H1 (cell line): ENCODE results near the gene ZNF839. TPM values are rescaled to one million over a fixed set of nuclear protein-coding genes. Genes with fewer than 3 reads are reported as not detected.

Source experiments
- CTCF ChIA-PET: fragments of 300-600 bp; sonication (Branson Sonifier 250); formaldehyde crosslinking; loops from one replicate; lab custom pipeline; 2021; ENCODE audit not compliant: partially characterized antibody; lab: Charles Lee
- POLR2A ChIA-PET: fragments of 300-600 bp; sonication (Branson Sonifier 250); formaldehyde crosslinking; loops from one replicate; lab custom pipeline; 2021; ENCODE audit warnings: inconsistent platforms; ENCODE audit not compliant: partially characterized antibody; lab: Charles Lee
- DNase-seq, 2 experiments: peaks; one replicate each; pipeline versions ENCODE4 v3.0.0 to v3.0.0-alpha.2; 2010 to 2022; ENCODE audit warnings: low spot score in 2 of 2, low read depth in 1 of 2, mixed read lengths in 1 of 2
- FAIRE-seq: peaks from 2 replicates; lab custom pipeline; 2011; peaks lifted over from hg19 to GRCh38; lab: Jason Lieb, UNC
- H2AFZ ChIP-seq: 2 replicates; pipeline ENCODE4 v1.8.1; 2012; ENCODE audit warnings: low read length, inconsistent platforms
- H2AK5ac ChIP-seq: 2 replicates; pipeline ENCODE4 v1.6.1; 2013; ENCODE audit warnings: low read depth, low read length
- H2BK120ac ChIP-seq: replicated peaks from 2 replicates; pipeline ENCODE3; 2013; ENCODE audit warnings: low read depth, low read length, inconsistent platforms
- H2BK12ac ChIP-seq: 2 replicates; pipeline ENCODE4 v1.6.1; 2013; ENCODE audit warnings: low read depth, low read length
- H2BK15ac ChIP-seq: 2 replicates; pipeline ENCODE4 v1.6.1; 2013; ENCODE audit warnings: low read length
- H2BK20ac ChIP-seq: 2 replicates; pipeline ENCODE4 v1.6.1; 2013; ENCODE audit warnings: low read length
- H2BK5ac ChIP-seq: 2 replicates; pipeline ENCODE4 v1.6.1; 2013; ENCODE audit warnings: low read depth, low read length
- H3K14ac ChIP-seq: 2 replicates; pipeline ENCODE4 v1.6.1; 2013; ENCODE audit warnings: inconsistent platforms; ENCODE audit not compliant: insufficient read length
- H3K18ac ChIP-seq: 2 replicates; pipeline ENCODE4 v1.6.1; 2013; ENCODE audit warnings: low read length; ENCODE audit errors: extremely low read depth
- H3K23ac ChIP-seq: 2 replicates; pipeline ENCODE4 v1.6.1; 2013; ENCODE audit warnings: inconsistent platforms; ENCODE audit not compliant: insufficient read length
- H3K23me2 ChIP-seq: 2 replicates; pipeline ENCODE4 v1.6.1; 2013; ENCODE audit warnings: low read depth, low read length
- H3K27ac ChIP-seq: 2 replicates; pipeline ENCODE4 v1.6.1; 2011; ENCODE audit warnings: low read depth, low read length, inconsistent platforms
- H3K27me3 ChIP-seq, 4 experiments: replicated peaks in 1 of 4; 1 replicate in 1 of 4; 2 replicates in 3 of 4; pipeline versions ENCODE4 v1.6.1 to v1.8.1; 2011 to 2013; ENCODE audit warnings: low read length in 3 of 4, mild to moderate bottlenecking in 3 of 4, inconsistent platforms in 2 of 4, mixed read lengths in 2 of 4, moderate library complexity in 1 of 4; ENCODE audit not compliant: control insufficient read depth in 3 of 4, insufficient read depth in 3 of 4; ENCODE audit errors: extremely low read depth in 1 of 4
- H3K36me3 ChIP-seq, 4 experiments: 2 replicates each; pipeline versions ENCODE4 v1.6.1 to v1.8.1; 2011 to 2013; ENCODE audit warnings: mild to moderate bottlenecking in 4 of 4, low read length in 3 of 4, moderate library complexity in 2 of 4, control low read depth in 1 of 4, inconsistent platforms in 1 of 4; ENCODE audit not compliant: insufficient read depth in 4 of 4, control insufficient read depth in 2 of 4
- H3K4ac ChIP-seq: replicated peaks from 2 replicates; pipeline ENCODE3; 2013; ENCODE audit warnings: low read length, low read depth, mixed read lengths, inconsistent platforms; ENCODE audit not compliant: insufficient read length
- H3K4me1 ChIP-seq, 4 experiments: replicated peaks in 1 of 4; 1 replicate in 1 of 4; 2 replicates in 3 of 4; pipeline versions ENCODE4 v1.6.1 to v1.8.1; 2011 to 2013; ENCODE audit warnings: low read length in 3 of 4, inconsistent platforms in 2 of 4, mixed read lengths in 1 of 4; ENCODE audit not compliant: insufficient read depth in 4 of 4, control insufficient read depth in 3 of 4
- H3K4me2 ChIP-seq, 2 experiments: 2 replicates each; pipeline versions ENCODE4 v1.6.1 to v1.8.1; 2011 to 2013; ENCODE audit warnings: low read depth in 2 of 2, low read length in 2 of 2, control low read depth in 1 of 2, inconsistent platforms in 1 of 2, mild to moderate bottlenecking in 1 of 2; ENCODE audit not compliant: insufficient read depth in 1 of 2
- H3K4me3 ChIP-seq, 4 experiments: fragments of 200-600, 300-600 bp in 1 of 4; sonication (generic), shearing (Covaris generic), sonication (Bioruptor Twin) in 1 of 4; 2 replicates each; pipeline versions ENCODE4 v1.5.1 to v1.8.1; 2011 to 2016; ENCODE audit warnings: low read length in 4 of 4, low read depth in 3 of 4, control low read depth in 2 of 4, inconsistent platforms in 2 of 4, mild to moderate bottlenecking in 2 of 4, mixed read lengths in 1 of 4, moderate library complexity in 1 of 4; ENCODE audit not compliant: insufficient read depth in 2 of 4; ENCODE audit errors: extremely low read depth in 1 of 4
- H3K56ac ChIP-seq: replicated peaks from 2 replicates; pipeline ENCODE3; 2013; ENCODE audit warnings: low read depth, mild to moderate bottlenecking, mixed read lengths, low read length, inconsistent platforms; ENCODE audit not compliant: insufficient read length
- H3K79me1 ChIP-seq: 2 replicates; pipeline ENCODE4 v1.6.1; 2013; ENCODE audit warnings: low read depth, low read length, control low read depth
- H3K79me2 ChIP-seq, 2 experiments: 2 replicates each; pipeline versions ENCODE4 v1.6.1 to v1.8.1; 2012 to 2013; ENCODE audit warnings: low read length in 2 of 2, mild to moderate bottlenecking in 2 of 2, inconsistent platforms in 1 of 2; ENCODE audit not compliant: insufficient read depth in 2 of 2, control insufficient read depth in 1 of 2
- H3K9ac ChIP-seq, 4 experiments: replicated peaks in 1 of 4; 1 replicate in 1 of 4; 2 replicates in 3 of 4; pipeline versions ENCODE4 v1.6.1 to v1.8.1; 2011 to 2013; ENCODE audit warnings: low read depth in 3 of 4, low read length in 3 of 4, control low read depth in 2 of 4, mild to moderate bottlenecking in 2 of 4, moderate library complexity in 2 of 4, inconsistent platforms in 1 of 4; ENCODE audit errors: extremely low read depth in 1 of 4
- H3K9me3 ChIP-seq, 2 experiments: 2 replicates each; pipeline versions ENCODE4 v1.6.1 to v1.8.1; 2012 to 2013; ENCODE audit warnings: mild to moderate bottlenecking in 2 of 2, moderate library complexity in 2 of 2, control low read depth in 1 of 2, inconsistent platforms in 1 of 2, low read depth in 1 of 2, low read length in 1 of 2, mixed read lengths in 1 of 2; ENCODE audit not compliant: insufficient read depth in 2 of 2
- H4K20me1 ChIP-seq, 2 experiments: replicated peaks in 1 of 2; 2 replicates each; pipeline versions ENCODE3 to v1.8.1; 2011 to 2013; ENCODE audit warnings: inconsistent platforms in 2 of 2, low read length in 2 of 2, mild to moderate bottlenecking in 1 of 2; ENCODE audit not compliant: insufficient read depth in 2 of 2, control insufficient read depth in 1 of 2
- H4K5ac ChIP-seq: 2 replicates; pipeline ENCODE4 v1.6.1; 2013; ENCODE audit warnings: low read length, low read depth, mixed read lengths, inconsistent platforms; ENCODE audit not compliant: insufficient read length
- H4K8ac ChIP-seq: 2 replicates; pipeline ENCODE4 v1.8.0; 2013; ENCODE audit warnings: mild to moderate bottlenecking, moderate library complexity, low read length, inconsistent platforms; ENCODE audit not compliant: insufficient read depth; ENCODE audit errors: extremely low read depth
- H4K91ac ChIP-seq: replicated peaks from 2 replicates; pipeline ENCODE3; 2013; ENCODE audit warnings: low read length, mixed read lengths, inconsistent platforms; ENCODE audit not compliant: insufficient read length
- ASH2L ChIP-seq: fragments of 200-600, 300-600 bp; sonication (generic); IDR thresholded peaks from one replicate; pipeline ENCODE4 v1.7.1; 2017; ENCODE audit warnings: low read length
- CBX8 ChIP-seq: fragments of 300-800, 300-1000 bp; sonication (generic); IDR thresholded peaks from 2 replicates; pipeline ENCODE4 v1.7.1; 2016; ENCODE audit warnings: low read depth, low read length, borderline replicate concordance
- CEBPB ChIP-seq: IDR thresholded peaks from 2 replicates; pipeline ENCODE4 v1.6.1; 2012; ENCODE audit warnings: low read depth, low read length
- EGR1 ChIP-seq: IDR thresholded peaks from 2 replicates; pipeline ENCODE4 v1.6.1; 2011; ENCODE audit warnings: low read depth, low read length, borderline replicate concordance
- GABPA ChIP-seq: IDR thresholded peaks from 2 replicates; pipeline ENCODE4 v1.6.1; 2011; ENCODE audit warnings: mild to moderate bottlenecking, low read length, moderate library complexity, borderline replicate concordance; ENCODE audit not compliant: insufficient read depth
- GTF2F1 ChIP-seq: IDR thresholded peaks from 2 replicates; pipeline ENCODE4 v1.6.1; 2012; ENCODE audit warnings: low read depth, low read length, improper control_type of control experiment, borderline replicate concordance
- HDAC2 ChIP-seq, 2 experiments: fragments of 300-600 bp in 1 of 2; sonication (generic) in 1 of 2; IDR thresholded peaks; 2 replicates each; pipeline ENCODE4 v1.6.1; 2011 to 2012; ENCODE audit warnings: low read depth in 2 of 2, low read length in 2 of 2, mild to moderate bottlenecking in 2 of 2, moderate library complexity in 2 of 2, borderline replicate concordance in 1 of 2, inconsistent platforms in 1 of 2
- NANOG ChIP-seq: IDR thresholded peaks from 2 replicates; pipeline ENCODE4 v1.6.1; 2011; ENCODE audit warnings: low read length, low read depth, mild to moderate bottlenecking, inconsistent platforms; ENCODE audit not compliant: insufficient read depth, poor library complexity, severe bottlenecking
- PHF8 ChIP-seq: fragments of 200-600 bp; sonication (generic); conservative IDR thresholded peaks from 2 replicates; pipeline ENCODE4 v1.7.1; 2012; ENCODE audit warnings: low read depth, mild to moderate bottlenecking, inconsistent platforms, low read length, moderate library complexity
- POLR2A ChIP-seq, 2 experiments: IDR thresholded peaks; 1 replicate in 1 of 2; 2 replicates in 1 of 2; pipeline ENCODE4 v1.6.1; 2011; ENCODE audit warnings: low read depth in 2 of 2, low read length in 2 of 2, mild to moderate bottlenecking in 2 of 2; ENCODE audit errors: control extremely low read depth in 1 of 2
- RAD21 ChIP-seq, 2 experiments: IDR thresholded peaks in 1 of 2; conservative IDR thresholded peaks in 1 of 2; 2 replicates each; pipeline ENCODE4 v1.6.1; 2011; ENCODE audit warnings: low read depth in 2 of 2, low read length in 2 of 2, improper control_type of control experiment in 1 of 2, inconsistent platforms in 1 of 2, mild to moderate bottlenecking in 1 of 2, moderate library complexity in 1 of 2
- SAP30 ChIP-seq: fragments of 300-600 bp; sonication (generic); IDR thresholded peaks from 2 replicates; pipeline ENCODE4 v1.7.1; 2012; ENCODE audit warnings: low read length, moderate library complexity, mild to moderate bottlenecking, inconsistent platforms; ENCODE audit not compliant: insufficient read depth, insufficient replicate concordance
- SP4 ChIP-seq: IDR thresholded peaks from 2 replicates; pipeline ENCODE4 v1.6.1; 2012; ENCODE audit warnings: low read length, inconsistent platforms
- WGBS, 2 experiments: shearing (Covaris generic) in 1 of 2; methylation state at CpG; one replicate each; pipeline versions ENCODE4 v1.1.6 to v1.1.7; 2013 to 2015; ENCODE audit warnings: low lambda C conversion rate in 2 of 2, mixed read lengths in 2 of 2, inconsistent platforms in 1 of 2, low coverage in 1 of 2, missing lambda C conversion rate in 1 of 2; ENCODE audit not compliant: insufficient replicate concordance in 2 of 2, insufficient coverage in 1 of 2, insufficient read length in 1 of 2; ENCODE audit errors: extremely low coverage in 1 of 2, missing lambda C conversion rate in 1 of 2; 5-methylcytosine and 5-hydroxymethylcytosine counted together
- polyA plus RNA-seq, 7 experiments: library from polyadenylated mRNA; depleted of rRNA in 3 of 7; stranded (reverse) in 5 of 7; unstranded in 2 of 7; fragments of >200 nt in 5 of 7; fragments of 200-250 nt in 2 of 7; gene quantifications; 1 replicate in 5 of 7; 2 replicates in 1 of 7; 4 replicates in 1 of 7; pipeline versions ENCODE4 v1.2.1 to v1.2.3, GENCODE V29; 2011 to 2013; ENCODE audit warnings: missing spikeins in 2 of 7, mixed read lengths in 2 of 7
- total RNA-seq: library from RNA; stranded (reverse); fragmentation: NEBNext Ultra II Directional; extraction: Animal tissue kit (Norgen Biotek cat#: 25700); gene quantifications from 2 replicates; pipeline ENCODE4 v1.2.1, GENCODE V29; 2021
- TF ChIP-seq, protein P1 (sequence below): IDR thresholded peaks from 2 replicates; pipeline ENCODE4 v1.6.1; 2012; ENCODE audit warnings: inconsistent platforms

Gene ZNF839
- total and polyA plus RNA-seq, 2 of the 8 experiments (the other 6 are each of a cell fraction or from before 2014, with no cell fraction given): 8.1 to 9.4 TPM

- Histone ChIP-seq H3K36me3 (peaks cover 2 to 23% (median 9%) of the 10 kb centered on the region in 4 experiments; a peak in 6 of 8 replicates), H4K8ac (peak overlapping the region; percentile 84; the same call in 1 of the 2 replicates), H4K91ac (no peak overlapping the region), H2AFZ (no peak overlapping the region), H2BK120ac (no peak overlapping the region), H2BK15ac (no peak overlapping the region), H3K4ac (no peak overlapping the region), H3K14ac (no peak overlapping the region), H3K79me2 (no peaks in the 10 kb centered on the region), H3K18ac (no peak overlapping the region), H3K4me3 (no peak overlapping the region), H3K56ac (no peak overlapping the region), H3K9ac (no peak overlapping the region), H2AK5ac (no peak overlapping the region), H4K5ac (no peak overlapping the region), H2BK5ac (no peak overlapping the region; the same call in 1 of the 2 replicates), H3K23ac (no peak overlapping the region), H3K23me2 (no peaks in the 10 kb centered on the region), H3K9me3 (no peaks in the 10 kb centered on the region), H3K4me1 (no peaks in the 10 kb centered on the region), H4K20me1 (no peaks in the 10 kb centered on the region), H2BK20ac (no peak overlapping the region), H2BK12ac (no peak overlapping the region), H3K4me2 (no peak overlapping the region), H3K79me1 (no peaks in the 10 kb centered on the region), H3K27me3 (no peaks in the 10 kb centered on the region), H3K27ac (no peak overlapping the region)
- ChIA-PET CTCF (no interaction called here), POLR2A (interaction anchor here (1.1 to 2.0 kb wide), 2 partner anchors 11 to 14 kb away, joined by 4 to 6 read pairs; no protein-coding TSS in a partner anchor)
- DNase-seq (no peak), FAIRE-seq (no peak)
- 95% methylated on average over 7 of the region's 7 CpGs; no CpG with 5 or more reads in 1 of the 2 experiments for WGBS, 2 experiments
- no peak for TF ChIP-seq POLR2A (IDR thresholded peaks at IDR 0.05; ENCODE audit: control extremely low read depth in 1 of 2, low read depth in 2 of 2, low read length in 2 of 2)
- TF ChIP-seq RAD21 (IDR thresholded peaks at IDR 0.05 in 1 of 2, conservative IDR thresholded peaks at IDR 0.05 in 1 of 2; ENCODE audit: low read depth in 2 of 2, low read length in 2 of 2): no peak
- TF ChIP-seq HDAC2 (IDR thresholded peaks at IDR 0.05; ENCODE audit: borderline replicate concordance in 1 of 2, low read depth in 2 of 2, low read length in 2 of 2): no peak
- no peak for TF ChIP-seq SP4
- no peak for TF ChIP-seq GABPA
- TF ChIP-seq SAP30: no peak
- TF ChIP-seq CBX8: no peak
- no peak for TF ChIP-seq PHF8
- TF ChIP-seq NANOG: no peak
- no peak for TF ChIP-seq CEBPB
- TF ChIP-seq ASH2L: no peak
- TF ChIP-seq, protein P1, sequence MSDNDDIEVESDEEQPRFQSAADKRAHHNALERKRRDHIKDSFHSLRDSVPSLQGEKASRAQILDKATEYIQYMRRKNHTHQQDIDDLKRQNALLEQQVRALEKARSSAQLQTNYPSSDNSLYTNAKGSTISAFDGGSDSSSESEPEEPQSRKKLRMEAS: no peak
- no peak for TF ChIP-seq GTF2F1
- TF ChIP-seq EGR1: no peak
Observed at GRCh38 chr14:102344084-102344483, 24.5 kb downstream of the ZNF839 start.
